IMR-90 (cell line): ENCODE results near the gene NTRK3. TPM values are rescaled to one million over a fixed set of nuclear protein-coding genes. Genes with fewer than 3 reads are reported as not detected.

ENCODE experiments used
- ATAC-seq: fragments of 200-7000 bp; cut with Tn5 transposase; 2 replicates; pipeline ENCODE4 v1.9.1; 2020; ENCODE audit warnings: low read depth, mild to moderate bottlenecking, moderate library complexity
- BruUV-seq: library from RNA; stranded (reverse); fragments of 400-500 nt; replicated peaks from 2 replicates; lab custom pipeline; 2021; lab: Mats Ljungman, UMichigan
- CTCF ChIA-PET: fragments of 300-600 bp; formaldehyde crosslinking; extraction: SDS; loops from one replicate; lab custom pipeline; 2021; ENCODE audit warnings: antibody characterized with exemption; lab: Yijun Ruan, JAX
- POLR2A ChIA-PET: fragments of 300-600 bp; sonication (Branson Sonifier 250); formaldehyde crosslinking; loops from one replicate; lab custom pipeline; 2022; ENCODE audit warnings: antibody characterized with exemption; ENCODE audit not compliant: unreplicated experiment; lab: Charles Lee
- DNase-seq: peaks from one replicate; pipeline ENCODE4 v3.0.0; 2013
- H2AFZ ChIP-seq: replicated peaks from 2 replicates; pipeline ENCODE3; 2013; ENCODE audit warnings: low read length, mild to moderate bottlenecking; ENCODE audit not compliant: poor library complexity
- H2AK5ac ChIP-seq: 2 replicates; pipeline ENCODE4 v1.6.1; 2013; ENCODE audit warnings: low read depth, low read length, inconsistent platforms
- H2AK9ac ChIP-seq: replicated peaks from 2 replicates; pipeline ENCODE3; 2013; ENCODE audit warnings: mild to moderate bottlenecking, low read depth, low read length, moderate library complexity; ENCODE audit not compliant: poor library complexity
- H2BK120ac ChIP-seq: 2 replicates; pipeline ENCODE4 v1.6.1; 2013; ENCODE audit warnings: low read depth, low read length, inconsistent platforms
- H2BK15ac ChIP-seq: 3 replicates; pipeline ENCODE4 v1.6.1; 2013; ENCODE audit warnings: low read depth, low read length, inconsistent platforms
- H2BK20ac ChIP-seq: 2 replicates; pipeline ENCODE4 v1.6.1; 2013; ENCODE audit warnings: low read depth, mild to moderate bottlenecking, inconsistent platforms, low read length, moderate library complexity
- H2BK5ac ChIP-seq: 2 replicates; pipeline ENCODE4 v1.6.1; 2013; ENCODE audit warnings: mild to moderate bottlenecking, low read depth, low read length, inconsistent platforms; ENCODE audit not compliant: poor library complexity, severe bottlenecking
- H3K14ac ChIP-seq: replicated peaks from 2 replicates; pipeline ENCODE4 v1.6.1; 2013; ENCODE audit warnings: low read depth, low read length, inconsistent platforms
- H3K18ac ChIP-seq: 2 replicates; pipeline ENCODE4 v1.6.1; 2013; ENCODE audit warnings: low read depth, low read length, control low read depth
- H3K23ac ChIP-seq: 2 replicates; pipeline ENCODE4 v1.6.1; 2013; ENCODE audit warnings: low read depth, low read length, inconsistent platforms
- H3K27ac ChIP-seq: 2 replicates; pipeline ENCODE4 v1.5.1; 2013; ENCODE audit warnings: mild to moderate bottlenecking, control low read depth, low read length; ENCODE audit not compliant: insufficient read depth
- H3K27me3 ChIP-seq: 2 replicates; pipeline ENCODE4 v1.6.1; 2013; ENCODE audit warnings: low read length; ENCODE audit not compliant: control insufficient read depth, insufficient read depth
- H3K36me3 ChIP-seq: 2 replicates; pipeline ENCODE4 v1.6.1; 2013; ENCODE audit warnings: low read length, mixed read lengths; ENCODE audit not compliant: control insufficient read depth, insufficient read depth
- H3K4ac ChIP-seq: 2 replicates; pipeline ENCODE4 v1.6.1; 2013; ENCODE audit warnings: low read depth, low read length, inconsistent platforms
- H3K4me1 ChIP-seq: 2 replicates; pipeline ENCODE4 v1.6.1; 2013; ENCODE audit warnings: low read length, mixed read lengths; ENCODE audit not compliant: control insufficient read depth, insufficient read depth
- H3K4me2 ChIP-seq: 2 replicates; pipeline ENCODE4 v1.6.1; 2013; ENCODE audit warnings: low read depth, mild to moderate bottlenecking, control low read depth, low read length, moderate library complexity
- H3K4me3 ChIP-seq: 2 replicates; pipeline ENCODE4 v1.5.1; 2013; ENCODE audit warnings: low read depth, mild to moderate bottlenecking, control low read depth, low read length, moderate library complexity; ENCODE audit not compliant: insufficient read depth
- H3K56ac ChIP-seq: 2 replicates; pipeline ENCODE4 v1.6.1; 2013; ENCODE audit warnings: low read length, inconsistent platforms; ENCODE audit not compliant: insufficient read depth; ENCODE audit errors: extremely low read depth
- H3K79me1 ChIP-seq, 2 experiments: 2 replicates each; pipeline ENCODE4 v1.6.1; 2013; ENCODE audit warnings: low read length in 2 of 2, inconsistent platforms in 1 of 2, low read depth in 1 of 2
- H3K9ac ChIP-seq: 2 replicates; pipeline ENCODE4 v1.6.1; 2013; ENCODE audit warnings: low read depth, low read length, control low read depth
- H3K9me1 ChIP-seq: 2 replicates; pipeline ENCODE4 v1.6.1; 2013; ENCODE audit warnings: low read length, inconsistent platforms; ENCODE audit not compliant: insufficient read depth
- H3K9me3 ChIP-seq: 2 replicates; pipeline ENCODE4 v1.6.1; 2013; ENCODE audit warnings: low read length; ENCODE audit not compliant: control insufficient read depth, insufficient read depth
- H4K20me1 ChIP-seq: 2 replicates; pipeline ENCODE4 v1.6.1; 2013; ENCODE audit warnings: low read length, inconsistent platforms; ENCODE audit not compliant: insufficient read depth
- H4K5ac ChIP-seq: 2 replicates; pipeline ENCODE4 v1.6.1; 2013; ENCODE audit warnings: mild to moderate bottlenecking, low read depth, low read length, control low read depth
- H4K8ac ChIP-seq, 2 experiments: 2 replicates each; pipeline ENCODE4 v1.6.1; 2013; ENCODE audit warnings: low read depth in 2 of 2, low read length in 2 of 2, control low read depth in 1 of 2, inconsistent platforms in 1 of 2
- H4K91ac ChIP-seq: 2 replicates; pipeline ENCODE4 v1.6.1; 2013; ENCODE audit warnings: low read depth, low read length, inconsistent platforms; ENCODE audit not compliant: insufficient read depth
- CEBPB ChIP-seq: IDR thresholded peaks from 2 replicates; pipeline ENCODE4 v1.6.1; 2012; ENCODE audit warnings: low read depth, low read length, improper control_type of control experiment
- CHD1 ChIP-seq: IDR thresholded peaks from 2 replicates; pipeline ENCODE4 v1.6.1; 2012; ENCODE audit warnings: low read depth, low read length, improper control_type of control experiment
- FOS ChIP-seq: fragments of 150-350 bp; IDR thresholded peaks from 2 replicates; pipeline ENCODE4 v1.6.1; 2016; ENCODE audit warnings: low read depth, low read length
- MAFK ChIP-seq: IDR thresholded peaks from 2 replicates; pipeline ENCODE4 v1.6.1; 2012; ENCODE audit warnings: low read depth, low read length, improper control_type of control experiment
- MAZ ChIP-seq: IDR thresholded peaks from 2 replicates; pipeline ENCODE4 v1.6.1; 2012; ENCODE audit warnings: low read depth, mild to moderate bottlenecking, low read length, improper control_type of control experiment, moderate library complexity, borderline replicate concordance
- MXI1 ChIP-seq: IDR thresholded peaks from 2 replicates; pipeline ENCODE4 v1.6.1; 2012; ENCODE audit warnings: low read depth, mild to moderate bottlenecking, low read length, moderate library complexity, borderline replicate concordance
- POLR2A ChIP-seq: IDR thresholded peaks from 2 replicates; pipeline ENCODE4 v1.6.1; 2012; ENCODE audit warnings: mild to moderate bottlenecking, low read depth, low read length
- RAD21 ChIP-seq: IDR thresholded peaks from 2 replicates; pipeline ENCODE4 v1.6.1; 2012; ENCODE audit warnings: low read length, improper control_type of control experiment
- RFX5 ChIP-seq: IDR thresholded peaks from 2 replicates; pipeline ENCODE4 v1.8.0; 2012; ENCODE audit warnings: low read depth, mild to moderate bottlenecking, low read length, moderate library complexity
- SMC3 ChIP-seq: fragments of 150-350 bp; IDR thresholded peaks from 2 replicates; pipeline ENCODE4 v1.6.1; 2016; ENCODE audit warnings: low read depth, mild to moderate bottlenecking, antibody characterized with exemption, low read length, moderate library complexity
- USF2 ChIP-seq: fragments of 150-350 bp; IDR thresholded peaks from 2 replicates; pipeline ENCODE4 v1.6.1; 2017; ENCODE audit warnings: mild to moderate bottlenecking, antibody characterized with exemption, low read length, low read depth
- WGBS, 2 experiments: methylation state at CpG; one replicate each; pipeline versions ENCODE4 v1.1.5 to v1.1.7; 2013; ENCODE audit warnings: missing lambda C conversion rate in 2 of 2; ENCODE audit not compliant: insufficient read length in 1 of 2; ENCODE audit errors: extremely low coverage in 2 of 2; 5-methylcytosine and 5-hydroxymethylcytosine counted together
- dilution Hi-C: fragments of 300-500 bp; cut with HindIII; formaldehyde crosslinking; loops from one replicate; pipeline ENCODE4 v1.14.3; 2018; ENCODE audit warnings: low sequenced_read_pairs; ENCODE audit not compliant: unreplicated experiment
- in situ Hi-C: fragments of 300-500 bp; cut with MboI; formaldehyde crosslinking; loops from 3 replicates; pipeline ENCODE4 v1.14.3; 2019; ENCODE audit warnings: low sequenced_read_pairs, inconsistent platforms, mixed read lengths
- intact Hi-C: fragments of 100-400 bp; cut with micrococcal nuclease; formaldehyde crosslinking; loops from 2 replicates; pipeline ENCODE4 v1.10.0; 2022
- polyA plus RNA-seq, 3 experiments: library from polyadenylated mRNA; depleted of rRNA; stranded (reverse); fragments of >200 nt; gene quantifications; 2 replicates each; pipeline ENCODE4 v1.2.3, GENCODE V29; 2012; ENCODE audit warnings: low replicate concordance in 1 of 3
- total RNA-seq: library from RNA; depleted of rRNA; stranded (reverse); fragments of >200 nt; gene quantifications from 2 replicates; pipeline ENCODE4 v1.2.3, GENCODE V29; 2012
- TF ChIP-seq, protein P1 (sequence below): conservative IDR thresholded peaks from 2 replicates; pipeline ENCODE4 v1.5.1; 2012; ENCODE audit warnings: mild to moderate bottlenecking, low read depth, low read length, improper control_type of control experiment
- TF ChIP-seq, protein P2 (sequence below): fragments of 150-350 bp; IDR thresholded peaks from 2 replicates; pipeline ENCODE4 v1.6.1; 2016; ENCODE audit warnings: low read depth, mild to moderate bottlenecking, low read length, moderate library complexity, borderline replicate concordance

NTRK3 gene
- total and polyA plus RNA-seq, 2 of the 4 experiments (the other 2 are of a cell fraction), result under 0.01 to 0.15 TPM

- no peaks in the 10 kb centered on the region for H3K4me1 ChIP-seq
- no peak for DNase-seq
- no peak overlapping the region for H2AK5ac ChIP-seq
- WGBS, 2 experiments, result no CpG with 5 or more reads among the region's 4 CpGs
- H3K27me3 ChIP-seq, result no peaks in the 10 kb centered on the region
- H3K9ac ChIP-seq, result no peak overlapping the region
- ATAC-seq, result no peak
- no peak overlapping the region for H2BK15ac ChIP-seq
- H2AFZ ChIP-seq, result no peak overlapping the region
- H3K14ac ChIP-seq, result no peak overlapping the region
- H2BK120ac ChIP-seq, result no peak overlapping the region
- CTCF ChIA-PET, result no interaction called here
- H3K23ac ChIP-seq, result no peak overlapping the region
- in situ Hi-C loops (no loop called here), intact Hi-C loops (no loop called here), dilution Hi-C loops (no loop called here)
- H3K27ac ChIP-seq, result no peak overlapping the region
- H3K4me2 ChIP-seq, result no peak overlapping the region
- no peak overlapping the region for H4K8ac ChIP-seq
- H2BK20ac ChIP-seq, result no peak overlapping the region
- no peaks in the 10 kb centered on the region for H3K9me1 ChIP-seq
- H4K5ac ChIP-seq, result no peak overlapping the region
- no peak overlapping the region for H3K18ac ChIP-seq
- no peak overlapping the region for H2BK5ac ChIP-seq
- H3K4me3 ChIP-seq, result no peak overlapping the region
- no peak overlapping the region for H3K56ac ChIP-seq
- POLR2A ChIA-PET, result no interaction called here
- BruUV-seq, result no TSS peak
- no peak for TF ChIP-seq CHD1
- TF ChIP-seq, protein P1, sequence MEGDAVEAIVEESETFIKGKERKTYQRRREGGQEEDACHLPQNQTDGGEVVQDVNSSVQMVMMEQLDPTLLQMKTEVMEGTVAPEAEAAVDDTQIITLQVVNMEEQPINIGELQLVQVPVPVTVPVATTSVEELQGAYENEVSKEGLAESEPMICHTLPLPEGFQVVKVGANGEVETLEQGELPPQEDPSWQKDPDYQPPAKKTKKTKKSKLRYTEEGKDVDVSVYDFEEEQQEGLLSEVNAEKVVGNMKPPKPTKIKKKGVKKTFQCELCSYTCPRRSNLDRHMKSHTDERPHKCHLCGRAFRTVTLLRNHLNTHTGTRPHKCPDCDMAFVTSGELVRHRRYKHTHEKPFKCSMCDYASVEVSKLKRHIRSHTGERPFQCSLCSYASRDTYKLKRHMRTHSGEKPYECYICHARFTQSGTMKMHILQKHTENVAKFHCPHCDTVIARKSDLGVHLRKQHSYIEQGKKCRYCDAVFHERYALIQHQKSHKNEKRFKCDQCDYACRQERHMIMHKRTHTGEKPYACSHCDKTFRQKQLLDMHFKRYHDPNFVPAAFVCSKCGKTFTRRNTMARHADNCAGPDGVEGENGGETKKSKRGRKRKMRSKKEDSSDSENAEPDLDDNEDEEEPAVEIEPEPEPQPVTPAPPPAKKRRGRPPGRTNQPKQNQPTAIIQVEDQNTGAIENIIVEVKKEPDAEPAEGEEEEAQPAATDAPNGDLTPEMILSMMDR, result no peak
- no peak for TF ChIP-seq FOS
- TF ChIP-seq MXI1, result no peak
- no peak for TF ChIP-seq CEBPB
- TF ChIP-seq POLR2A, result no peak
- TF ChIP-seq RAD21, result no peak
- TF ChIP-seq RFX5, result no peak
- TF ChIP-seq SMC3, result no peak
- no peak for TF ChIP-seq MAFK
- TF ChIP-seq USF2, result no peak
- TF ChIP-seq, protein P2, sequence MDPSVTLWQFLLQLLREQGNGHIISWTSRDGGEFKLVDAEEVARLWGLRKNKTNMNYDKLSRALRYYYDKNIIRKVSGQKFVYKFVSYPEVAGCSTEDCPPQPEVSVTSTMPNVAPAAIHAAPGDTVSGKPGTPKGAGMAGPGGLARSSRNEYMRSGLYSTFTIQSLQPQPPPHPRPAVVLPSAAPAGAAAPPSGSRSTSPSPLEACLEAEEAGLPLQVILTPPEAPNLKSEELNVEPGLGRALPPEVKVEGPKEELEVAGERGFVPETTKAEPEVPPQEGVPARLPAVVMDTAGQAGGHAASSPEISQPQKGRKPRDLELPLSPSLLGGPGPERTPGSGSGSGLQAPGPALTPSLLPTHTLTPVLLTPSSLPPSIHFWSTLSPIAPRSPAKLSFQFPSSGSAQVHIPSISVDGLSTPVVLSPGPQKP, result no peak
- TF ChIP-seq MAZ, result no peak
- H3K36me3 ChIP-seq, result no peaks in the 10 kb centered on the region
- H3K4ac ChIP-seq, result no peak overlapping the region
- no peaks in the 10 kb centered on the region for H3K79me1 ChIP-seq
- no peak overlapping the region for H2AK9ac ChIP-seq
- H3K9me3 ChIP-seq, result peaks cover 24% of the 10 kb centered on the region
- no peak overlapping the region for H4K91ac ChIP-seq
- H4K20me1 ChIP-seq, result no peaks in the 10 kb centered on the region
Observed at GRCh38 chr15:88066636-88067330, 189.8 kb downstream of the NTRK3 start.
